HG03103 (cell line): ENCODE measurements around the gene AAK1.
A peak's percentile ranks its signal among the peaks of the same experiment; 100 is the strongest.
"Not testable (repeated sequence)": the region's sequence is repeated elsewhere in the genome, so short reads cannot be mapped to it uniquely, and the experiment has no call there.

Experiments used
- ATAC-seq: cut with Tn5 transposase; IDR thresholded peaks from one replicate; pipeline ENCODE4 v1.9.1; 2021; ENCODE audit warnings: low read depth; ENCODE audit not compliant: unreplicated experiment

The AAK1 gene

GRCh38 chr2:69643602-69644505 is at the start of gene AAK1:
Gene AAK1, minus strand, starts transcription at chr2:69643739. Its CDS starts 699 bp downstream, at chr2:69643040.
- peak; percentile 37 for ATAC-seq

DNA sequence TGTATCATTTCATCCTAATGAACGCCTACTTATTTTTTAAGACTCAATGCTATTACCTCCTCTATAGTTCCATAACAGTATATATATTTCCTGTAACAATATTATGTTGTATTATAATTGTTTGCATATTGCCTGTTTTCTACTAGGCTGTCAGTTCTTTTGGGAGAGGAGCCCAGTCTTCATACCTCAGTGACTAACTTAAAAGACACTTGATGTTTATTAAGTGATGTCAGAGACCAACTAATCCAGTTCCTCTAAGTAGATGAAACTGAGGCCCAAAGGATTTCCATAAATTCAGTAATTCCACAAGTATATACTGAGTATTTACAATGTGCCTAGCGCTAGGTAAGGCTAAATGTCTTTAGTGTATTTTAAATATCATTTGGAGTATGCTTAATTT is 48.9 kb upstream of the AAK1 start:
- no peak for ATAC-seq

DNA sequence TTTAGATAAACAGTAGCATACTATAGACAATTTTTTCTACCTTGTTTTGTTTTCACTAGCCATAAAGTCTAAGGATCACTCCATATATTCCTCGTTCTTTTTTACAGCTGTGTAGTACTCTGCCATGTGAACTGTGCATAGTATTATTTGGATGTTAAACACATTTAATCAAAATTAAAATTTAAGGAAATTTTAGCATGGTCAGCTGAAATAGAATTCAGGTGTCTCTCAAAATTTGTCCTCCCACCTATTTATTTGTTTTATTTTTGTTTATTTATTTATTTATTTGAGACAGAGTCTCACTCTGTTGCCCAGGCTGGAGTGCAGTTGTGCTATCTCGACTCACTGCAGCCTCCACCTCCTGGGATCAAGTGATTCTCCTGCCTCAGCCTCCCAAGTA is 46.4 kb upstream of the AAK1 start:
- ATAC-seq = no peak

- ATAC-seq = no peak
Measured at GRCh38 chr2:69689466-69689865, 45.9 kb upstream of the AAK1 start.

GRCh38 chr2:69687971-69688611 is 44.6 kb upstream of the AAK1 start:
- ATAC-seq = no peak

- no peak for ATAC-seq
Measured at GRCh38 chr2:69686813-69687212, 43.3 kb upstream of the AAK1 start.

- no peak for ATAC-seq
Measured at GRCh38 chr2:69685321-69686048, 41.9 kb upstream of the AAK1 start.

GRCh38 chr2:69683170-69683971 is 39.8 kb upstream of the AAK1 start:
- ATAC-seq = no peak

DNA sequence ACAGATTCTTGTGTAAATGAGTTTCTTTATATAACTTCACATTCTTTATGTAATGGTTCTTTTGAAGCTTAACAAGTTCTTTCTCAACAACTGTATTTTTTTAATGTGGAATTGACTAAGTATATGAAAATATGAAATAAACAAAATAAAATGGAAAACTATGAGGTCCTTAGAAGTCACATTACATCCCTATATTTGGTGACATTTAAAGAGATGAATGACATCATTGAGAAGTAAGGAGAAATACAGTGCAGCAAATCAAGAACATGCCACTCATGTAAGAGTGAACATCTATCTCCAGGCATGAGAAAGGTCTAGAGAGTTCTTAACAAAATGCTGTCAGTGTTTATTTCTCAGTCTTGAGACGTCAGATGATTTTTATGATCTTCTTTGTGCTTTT is 39.0 kb upstream of the AAK1 start:
- no peak for ATAC-seq

- ATAC-seq = no peak
Measured at GRCh38 chr2:69680001-69680675, 36.6 kb upstream of the AAK1 start.

- no peak for ATAC-seq
Measured at GRCh38 chr2:69677914-69678313, 34.4 kb upstream of the AAK1 start.

DNA sequence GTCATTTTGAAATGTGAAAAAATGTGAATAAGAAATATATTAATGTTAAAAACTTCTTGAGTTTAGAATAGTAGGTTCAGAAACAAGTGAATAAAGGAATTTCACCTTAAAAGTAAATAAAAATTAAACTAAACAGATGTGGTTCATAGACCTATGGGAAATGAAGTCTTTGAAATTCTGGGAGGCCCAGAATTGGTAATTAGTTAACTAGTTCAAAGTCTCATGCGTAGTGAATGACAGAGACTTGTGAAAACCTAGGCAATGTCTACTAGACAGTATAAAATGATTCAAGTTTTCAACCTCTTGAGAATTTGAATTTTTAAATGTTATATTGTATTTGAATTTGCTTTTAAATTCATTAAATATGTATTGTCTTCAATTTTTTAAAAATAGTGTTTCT is 32.6 kb upstream of the AAK1 start:
- no peak for ATAC-seq

DNA sequence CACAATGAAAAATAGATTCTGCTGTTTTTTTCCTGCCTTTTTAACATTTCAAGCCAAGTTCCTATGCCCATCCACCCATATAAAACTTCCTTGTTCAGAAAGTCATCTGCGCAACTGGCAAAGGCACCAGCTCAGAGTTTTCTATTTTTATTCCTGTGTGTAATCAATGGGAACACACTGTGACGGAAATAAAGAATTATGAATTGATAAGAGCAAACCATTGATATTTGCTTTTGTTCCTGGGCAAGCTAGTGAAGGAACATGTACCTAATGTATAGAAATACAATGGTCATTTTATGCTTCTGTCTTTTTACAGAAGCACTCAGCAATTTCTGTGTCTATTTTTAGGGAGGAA is 30.8 kb upstream of the AAK1 start:
- ATAC-seq = no peak

DNA sequence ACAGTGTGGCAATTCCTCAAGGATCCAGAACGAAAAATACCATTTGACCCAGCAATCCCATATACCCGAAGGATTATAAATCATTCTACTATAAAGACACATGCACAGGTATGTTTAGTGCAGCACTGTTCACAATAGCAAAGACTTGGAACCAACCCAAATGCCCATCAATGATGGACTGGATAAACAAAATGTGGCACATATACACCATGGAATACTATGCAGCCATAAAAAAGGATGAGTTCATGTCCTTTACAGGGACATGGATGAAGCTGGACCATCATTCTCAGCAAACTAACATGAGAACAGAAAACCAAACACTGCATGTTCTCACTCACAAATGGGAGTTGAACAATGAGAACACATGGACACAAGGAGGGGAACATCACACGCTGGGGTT is 29.6 kb upstream of the AAK1 start:
- not testable (repeated sequence) for ATAC-seq

- no peak for ATAC-seq
Measured at GRCh38 chr2:69669666-69670065, 26.1 kb upstream of the AAK1 start.

- ATAC-seq = no peak
Measured at GRCh38 chr2:69668598-69668997, 25.1 kb upstream of the AAK1 start.

DNA sequence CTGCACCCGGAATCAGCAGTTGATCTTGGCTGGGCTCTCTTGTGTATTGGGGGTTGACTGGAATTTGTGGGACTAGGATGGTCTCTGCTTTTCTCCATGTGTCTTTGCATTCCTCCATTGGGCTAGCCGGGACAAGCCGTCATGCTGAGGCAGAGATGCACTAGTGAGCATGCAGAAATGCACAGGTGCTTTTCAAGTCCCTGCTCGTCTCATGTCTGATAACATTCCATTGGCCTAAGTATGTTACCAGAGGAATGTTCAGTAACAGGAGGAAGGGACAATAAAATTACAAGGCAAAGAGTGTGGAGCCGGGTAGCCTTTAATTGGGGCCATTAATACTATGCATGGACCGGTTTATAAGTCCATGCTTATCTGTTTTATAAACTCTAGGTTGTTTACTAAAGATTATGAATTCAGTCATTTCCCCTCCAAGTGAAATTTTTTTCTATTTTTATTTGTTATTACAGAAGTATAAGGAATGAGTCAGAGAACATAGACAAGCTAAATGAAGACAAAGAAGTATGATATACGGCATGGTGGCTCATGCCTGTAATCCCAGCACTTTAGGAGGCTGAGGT is 24.4 kb upstream of the AAK1 start:
- ATAC-seq = no peak

GRCh38 chr2:69665152-69665551 is 21.6 kb upstream of the AAK1 start:
- ATAC-seq = no peak

DNA sequence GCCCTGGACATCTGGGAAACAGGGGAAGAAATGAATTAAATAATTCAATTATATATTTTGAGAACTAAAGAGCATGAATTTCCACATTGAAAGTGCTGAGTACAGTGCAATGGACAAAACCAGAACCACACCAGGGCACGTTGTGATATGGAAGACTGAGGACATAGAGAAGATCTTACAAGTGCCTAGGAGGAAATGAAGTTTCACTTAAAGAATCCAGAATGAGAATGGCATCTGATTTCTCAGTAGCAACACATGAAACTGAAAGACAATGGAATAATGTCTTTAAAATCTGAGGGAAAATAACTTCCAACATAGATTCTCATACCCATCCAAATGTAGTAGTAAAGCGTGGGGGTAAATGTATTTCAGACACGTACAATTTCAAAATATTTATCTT is 20.3 kb upstream of the AAK1 start:
- ATAC-seq = no peak

DNA sequence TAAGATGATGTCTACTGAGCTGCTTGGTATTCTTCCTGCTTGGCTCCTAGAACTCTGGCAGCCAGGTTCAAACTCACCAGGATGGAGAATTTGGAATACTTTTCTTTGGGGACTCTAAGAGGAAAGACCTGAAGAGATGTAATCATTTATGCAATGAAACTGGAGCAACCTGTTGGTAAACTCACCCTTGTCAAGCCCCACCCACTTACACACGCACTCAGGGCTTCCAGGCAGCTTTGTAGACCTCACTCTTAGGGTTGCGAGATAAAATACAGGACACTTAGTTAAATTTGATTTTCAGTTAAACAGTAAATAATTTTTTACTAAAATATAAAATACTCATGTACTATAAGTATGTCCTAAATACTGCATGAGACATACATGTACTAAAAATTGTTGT is 19.0 kb upstream of the AAK1 start:
- not testable (repeated sequence) for ATAC-seq
